H1 (cell line): ENCODE data around the gene FBXL16. TPM values are rescaled to one million over a fixed set of nuclear protein-coding genes. Genes with fewer than 3 reads are reported as not detected.

Source experiments
- CTCF ChIA-PET: fragments of 300-600 bp; sonication (Branson Sonifier 250); formaldehyde crosslinking; loops from one replicate; lab custom pipeline; 2021; ENCODE audit not compliant: partially characterized antibody; lab: Charles Lee
- POLR2A ChIA-PET: fragments of 300-600 bp; sonication (Branson Sonifier 250); formaldehyde crosslinking; loops from one replicate; lab custom pipeline; 2021; ENCODE audit warnings: inconsistent platforms; ENCODE audit not compliant: partially characterized antibody; lab: Charles Lee
- DNase-seq, 2 experiments: peaks; one replicate each; pipeline versions ENCODE4 v3.0.0 to v3.0.0-alpha.2; 2010 to 2022; ENCODE audit warnings: low spot score in 2 of 2, low read depth in 1 of 2, mixed read lengths in 1 of 2
- FAIRE-seq: peaks from 2 replicates; lab custom pipeline; 2011; peaks lifted over from hg19 to GRCh38; lab: Jason Lieb, UNC
- H2AFZ ChIP-seq: 2 replicates; pipeline ENCODE4 v1.8.1; 2012; ENCODE audit warnings: low read length, inconsistent platforms
- H2AK5ac ChIP-seq: 2 replicates; pipeline ENCODE4 v1.6.1; 2013; ENCODE audit warnings: low read depth, low read length
- H2BK120ac ChIP-seq: replicated peaks from 2 replicates; pipeline ENCODE3; 2013; ENCODE audit warnings: low read depth, low read length, inconsistent platforms
- H2BK12ac ChIP-seq: 2 replicates; pipeline ENCODE4 v1.6.1; 2013; ENCODE audit warnings: low read depth, low read length
- H2BK15ac ChIP-seq: 2 replicates; pipeline ENCODE4 v1.6.1; 2013; ENCODE audit warnings: low read length
- H2BK20ac ChIP-seq: 2 replicates; pipeline ENCODE4 v1.6.1; 2013; ENCODE audit warnings: low read length
- H2BK5ac ChIP-seq: 2 replicates; pipeline ENCODE4 v1.6.1; 2013; ENCODE audit warnings: low read depth, low read length
- H3K14ac ChIP-seq: 2 replicates; pipeline ENCODE4 v1.6.1; 2013; ENCODE audit warnings: inconsistent platforms; ENCODE audit not compliant: insufficient read length
- H3K18ac ChIP-seq: 2 replicates; pipeline ENCODE4 v1.6.1; 2013; ENCODE audit warnings: low read length; ENCODE audit errors: extremely low read depth
- H3K23ac ChIP-seq: 2 replicates; pipeline ENCODE4 v1.6.1; 2013; ENCODE audit warnings: inconsistent platforms; ENCODE audit not compliant: insufficient read length
- H3K23me2 ChIP-seq: 2 replicates; pipeline ENCODE4 v1.6.1; 2013; ENCODE audit warnings: low read depth, low read length
- H3K27ac ChIP-seq: 2 replicates; pipeline ENCODE4 v1.6.1; 2011; ENCODE audit warnings: low read depth, low read length, inconsistent platforms
- H3K27me3 ChIP-seq, 4 experiments: replicated peaks in 1 of 4; 1 replicate in 1 of 4; 2 replicates in 3 of 4; pipeline versions ENCODE4 v1.6.1 to v1.8.1; 2011 to 2013; ENCODE audit warnings: low read length in 3 of 4, mild to moderate bottlenecking in 3 of 4, inconsistent platforms in 2 of 4, mixed read lengths in 2 of 4, moderate library complexity in 1 of 4; ENCODE audit not compliant: control insufficient read depth in 3 of 4, insufficient read depth in 3 of 4; ENCODE audit errors: extremely low read depth in 1 of 4
- H3K36me3 ChIP-seq, 4 experiments: 2 replicates each; pipeline versions ENCODE4 v1.6.1 to v1.8.1; 2011 to 2013; ENCODE audit warnings: mild to moderate bottlenecking in 4 of 4, low read length in 3 of 4, moderate library complexity in 2 of 4, control low read depth in 1 of 4, inconsistent platforms in 1 of 4; ENCODE audit not compliant: insufficient read depth in 4 of 4, control insufficient read depth in 2 of 4
- H3K4ac ChIP-seq: replicated peaks from 2 replicates; pipeline ENCODE3; 2013; ENCODE audit warnings: low read length, low read depth, mixed read lengths, inconsistent platforms; ENCODE audit not compliant: insufficient read length
- H3K4me1 ChIP-seq, 4 experiments: replicated peaks in 1 of 4; 1 replicate in 1 of 4; 2 replicates in 3 of 4; pipeline versions ENCODE4 v1.6.1 to v1.8.1; 2011 to 2013; ENCODE audit warnings: low read length in 3 of 4, inconsistent platforms in 2 of 4, mixed read lengths in 1 of 4; ENCODE audit not compliant: insufficient read depth in 4 of 4, control insufficient read depth in 3 of 4
- H3K4me2 ChIP-seq, 2 experiments: 2 replicates each; pipeline versions ENCODE4 v1.6.1 to v1.8.1; 2011 to 2013; ENCODE audit warnings: low read depth in 2 of 2, low read length in 2 of 2, control low read depth in 1 of 2, inconsistent platforms in 1 of 2, mild to moderate bottlenecking in 1 of 2; ENCODE audit not compliant: insufficient read depth in 1 of 2
- H3K4me3 ChIP-seq, 4 experiments: fragments of 200-600, 300-600 bp in 1 of 4; sonication (generic), shearing (Covaris generic), sonication (Bioruptor Twin) in 1 of 4; 2 replicates each; pipeline versions ENCODE4 v1.5.1 to v1.8.1; 2011 to 2016; ENCODE audit warnings: low read length in 4 of 4, low read depth in 3 of 4, control low read depth in 2 of 4, inconsistent platforms in 2 of 4, mild to moderate bottlenecking in 2 of 4, mixed read lengths in 1 of 4, moderate library complexity in 1 of 4; ENCODE audit not compliant: insufficient read depth in 2 of 4; ENCODE audit errors: extremely low read depth in 1 of 4
- H3K56ac ChIP-seq: replicated peaks from 2 replicates; pipeline ENCODE3; 2013; ENCODE audit warnings: low read depth, mild to moderate bottlenecking, mixed read lengths, low read length, inconsistent platforms; ENCODE audit not compliant: insufficient read length
- H3K79me1 ChIP-seq: 2 replicates; pipeline ENCODE4 v1.6.1; 2013; ENCODE audit warnings: low read depth, low read length, control low read depth
- H3K79me2 ChIP-seq, 2 experiments: 2 replicates each; pipeline versions ENCODE4 v1.6.1 to v1.8.1; 2012 to 2013; ENCODE audit warnings: low read length in 2 of 2, mild to moderate bottlenecking in 2 of 2, inconsistent platforms in 1 of 2; ENCODE audit not compliant: insufficient read depth in 2 of 2, control insufficient read depth in 1 of 2
- H3K9ac ChIP-seq, 4 experiments: replicated peaks in 1 of 4; 1 replicate in 1 of 4; 2 replicates in 3 of 4; pipeline versions ENCODE4 v1.6.1 to v1.8.1; 2011 to 2013; ENCODE audit warnings: low read depth in 3 of 4, low read length in 3 of 4, control low read depth in 2 of 4, mild to moderate bottlenecking in 2 of 4, moderate library complexity in 2 of 4, inconsistent platforms in 1 of 4; ENCODE audit errors: extremely low read depth in 1 of 4
- H3K9me3 ChIP-seq, 2 experiments: 2 replicates each; pipeline versions ENCODE4 v1.6.1 to v1.8.1; 2012 to 2013; ENCODE audit warnings: mild to moderate bottlenecking in 2 of 2, moderate library complexity in 2 of 2, control low read depth in 1 of 2, inconsistent platforms in 1 of 2, low read depth in 1 of 2, low read length in 1 of 2, mixed read lengths in 1 of 2; ENCODE audit not compliant: insufficient read depth in 2 of 2
- H4K20me1 ChIP-seq, 2 experiments: replicated peaks in 1 of 2; 2 replicates each; pipeline versions ENCODE3 to v1.8.1; 2011 to 2013; ENCODE audit warnings: inconsistent platforms in 2 of 2, low read length in 2 of 2, mild to moderate bottlenecking in 1 of 2; ENCODE audit not compliant: insufficient read depth in 2 of 2, control insufficient read depth in 1 of 2
- H4K5ac ChIP-seq: 2 replicates; pipeline ENCODE4 v1.6.1; 2013; ENCODE audit warnings: low read length, low read depth, mixed read lengths, inconsistent platforms; ENCODE audit not compliant: insufficient read length
- H4K8ac ChIP-seq: 2 replicates; pipeline ENCODE4 v1.8.0; 2013; ENCODE audit warnings: mild to moderate bottlenecking, moderate library complexity, low read length, inconsistent platforms; ENCODE audit not compliant: insufficient read depth; ENCODE audit errors: extremely low read depth
- H4K91ac ChIP-seq: replicated peaks from 2 replicates; pipeline ENCODE3; 2013; ENCODE audit warnings: low read length, mixed read lengths, inconsistent platforms; ENCODE audit not compliant: insufficient read length
- BRCA1 ChIP-seq: IDR thresholded peaks from 2 replicates; pipeline ENCODE4 v1.6.1; 2012; ENCODE audit warnings: low read depth, low read length, improper control_type of control experiment
- CEBPB ChIP-seq: IDR thresholded peaks from 2 replicates; pipeline ENCODE4 v1.6.1; 2012; ENCODE audit warnings: low read depth, low read length
- E2F6 ChIP-seq: IDR thresholded peaks from 2 replicates; pipeline ENCODE4 v1.6.1; 2012; ENCODE audit warnings: inconsistent platforms
- EZH2 ChIP-seq: fragments of 200-600 bp; sonication (generic); IDR thresholded peaks from 2 replicates; pipeline ENCODE4 v1.7.1; 2012; ENCODE audit warnings: low read depth, mild to moderate bottlenecking, moderate library complexity, low read length, inconsistent platforms; ENCODE audit not compliant: severe bottlenecking
- GTF2F1 ChIP-seq: IDR thresholded peaks from 2 replicates; pipeline ENCODE4 v1.6.1; 2012; ENCODE audit warnings: low read depth, low read length, improper control_type of control experiment, borderline replicate concordance
- HDAC6 ChIP-seq: IDR thresholded peaks from one replicate; pipeline ENCODE4 v1.7.1; 2012; ENCODE audit warnings: low read depth, mild to moderate bottlenecking, inconsistent platforms, low read length, moderate library complexity
- JUND ChIP-seq: IDR thresholded peaks from 2 replicates; pipeline ENCODE4 v1.6.1; 2011; ENCODE audit warnings: mild to moderate bottlenecking, improper control_type of control experiment, low read length
- NANOG ChIP-seq: IDR thresholded peaks from 2 replicates; pipeline ENCODE4 v1.6.1; 2011; ENCODE audit warnings: low read length, low read depth, mild to moderate bottlenecking, inconsistent platforms; ENCODE audit not compliant: insufficient read depth, poor library complexity, severe bottlenecking
- RBBP5 ChIP-seq: IDR thresholded peaks from 2 replicates; pipeline ENCODE4 v1.7.1; 2012; ENCODE audit warnings: low read depth, mild to moderate bottlenecking, inconsistent platforms, low read length, moderate library complexity, borderline replicate concordance
- RXRA ChIP-seq: IDR thresholded peaks from 2 replicates; pipeline ENCODE4 v1.6.1; 2011; ENCODE audit warnings: low read depth, mild to moderate bottlenecking, low read length, moderate library complexity; ENCODE audit not compliant: insufficient read depth
- SIRT6 ChIP-seq: IDR thresholded peaks from one replicate; pipeline ENCODE4 v1.7.1; 2012; ENCODE audit warnings: low read length, inconsistent platforms
- WGBS, 2 experiments: shearing (Covaris generic) in 1 of 2; methylation state at CpG; one replicate each; pipeline versions ENCODE4 v1.1.6 to v1.1.7; 2013 to 2015; ENCODE audit warnings: low lambda C conversion rate in 2 of 2, mixed read lengths in 2 of 2, inconsistent platforms in 1 of 2, low coverage in 1 of 2, missing lambda C conversion rate in 1 of 2; ENCODE audit not compliant: insufficient replicate concordance in 2 of 2, insufficient coverage in 1 of 2, insufficient read length in 1 of 2; ENCODE audit errors: extremely low coverage in 1 of 2, missing lambda C conversion rate in 1 of 2; 5-methylcytosine and 5-hydroxymethylcytosine counted together
- polyA plus RNA-seq, 7 experiments: library from polyadenylated mRNA; depleted of rRNA in 3 of 7; stranded (reverse) in 5 of 7; unstranded in 2 of 7; fragments of >200 nt in 5 of 7; fragments of 200-250 nt in 2 of 7; gene quantifications; 1 replicate in 5 of 7; 2 replicates in 1 of 7; 4 replicates in 1 of 7; pipeline versions ENCODE4 v1.2.1 to v1.2.3, GENCODE V29; 2011 to 2013; ENCODE audit warnings: missing spikeins in 2 of 7, mixed read lengths in 2 of 7
- total RNA-seq: library from RNA; stranded (reverse); fragmentation: NEBNext Ultra II Directional; extraction: Animal tissue kit (Norgen Biotek cat#: 25700); gene quantifications from 2 replicates; pipeline ENCODE4 v1.2.1, GENCODE V29; 2021

FBXL16 gene
- total and polyA plus RNA-seq, 2 of the 8 experiments (the other 6 are each of a cell fraction or from before 2014, with no cell fraction given) = 12.5 to 12.8 TPM

DNA sequence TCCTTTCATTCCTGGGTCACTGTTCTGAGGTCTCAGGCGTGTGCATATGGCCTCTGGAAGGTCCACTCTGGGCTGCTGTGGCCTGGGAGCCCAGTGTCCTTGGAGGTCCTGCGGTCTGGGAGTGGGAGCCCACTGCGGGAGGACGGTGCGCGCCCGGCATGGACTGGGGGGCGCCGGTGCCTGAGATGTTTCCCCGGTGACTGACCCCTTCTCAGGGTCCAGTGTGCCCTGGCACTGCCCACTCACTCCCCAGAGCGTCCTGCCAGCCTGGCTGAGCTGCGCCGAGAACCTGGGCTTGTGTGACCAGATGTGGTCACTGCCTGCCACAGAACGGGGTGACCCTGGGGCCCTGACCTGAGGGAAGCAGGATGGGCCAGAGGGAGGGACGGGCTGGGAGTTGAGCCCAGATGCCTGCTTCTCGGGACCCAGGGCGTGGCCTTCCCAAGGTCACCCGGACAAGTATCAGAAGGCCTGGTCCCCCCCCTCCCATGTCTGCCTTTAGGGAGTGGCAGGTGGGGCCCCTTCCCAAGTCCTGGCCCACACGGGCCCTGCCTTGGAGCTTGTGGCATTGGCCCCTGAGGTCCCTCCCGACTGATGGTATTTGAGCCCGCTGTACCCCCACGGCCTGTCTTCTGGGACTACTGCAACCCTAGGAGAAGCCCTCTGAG lies 31.3 kb downstream of the FBXL16 start:
- Histone ChIP-seq H2BK15ac (no peak overlapping the region), H3K79me1 (peaks cover 3% of the 10 kb centered on the region), H3K4ac (no peak overlapping the region), H2AFZ (no peak overlapping the region), H3K36me3 (peaks cover 14 to 44% (median 32%) of the 10 kb centered on the region in 4 experiments), H3K9me3 (no peaks in the 10 kb centered on the region), H4K91ac (no peak overlapping the region), H3K56ac (no peak overlapping the region), H3K14ac (no peak overlapping the region), H3K23ac (no peak overlapping the region), H3K79me2 (peaks cover 0 to 2% of the 10 kb centered on the region in 2 experiments; a peak in 1 of 4 replicates), H3K27me3 (peaks cover 0 to 2% (median 0%) of the 10 kb centered on the region in 4 experiments; a peak in 2 of 7 replicates), H4K20me1 (peaks cover 5 to 27% of the 10 kb centered on the region in 2 experiments), H2BK120ac (no peak overlapping the region), H2BK20ac (no peak overlapping the region), H3K4me3 (peak overlapping the region in 2 of 4 experiments; percentile 56 to 74; a peak in 3 of 8 replicates), H3K27ac (no peak overlapping the region), H3K23me2 (peaks cover 7% of the 10 kb centered on the region), H3K18ac (peak overlapping the region; percentile 60; the same call in 1 of the 2 replicates), H3K4me1 (peaks cover 0 to 28% (median 22%) of the 10 kb centered on the region in 4 experiments; a peak in 6 of 7 replicates), H2BK12ac (no peak overlapping the region), H4K5ac (no peak overlapping the region), H4K8ac (no peak overlapping the region; the same call in 1 of the 2 replicates), H2AK5ac (no peak overlapping the region), H2BK5ac (peak overlapping the region; percentile 56; the same call in 1 of the 2 replicates), H3K4me2 (peak overlapping the region; percentile 79 to 99), H3K9ac (no peak overlapping the region)
- CTCF ChIA-PET = interaction anchor here (0.9 to 12.0 kb wide), 7 partner anchors 14 to 111 kb away, joined by 3 to 75 read pairs (median 3); partner anchors contain the start of gene WDR24
- 88% methylated on average over 21 of the region's 22 CpGs; no CpG with 5 or more reads in 1 of the 2 experiments for WGBS, 2 experiments
- DNase-seq (peak in 1 of 2 experiments; percentile 55), FAIRE-seq (no peak)
- POLR2A ChIA-PET = interaction anchor here (1.2 to 17.4 kb wide), 16 partner anchors 4 to 121 kb away, joined by 3 to 214 read pairs (median 6); partner anchors contain the start of genes CCDC78, JMJD8, METRN and METTL26
- TF ChIP-seq SIRT6 = no peak
- TF ChIP-seq HDAC6 = no peak
- TF ChIP-seq RXRA = no peak
- no peak for TF ChIP-seq NANOG
- no peak for TF ChIP-seq BRCA1
- TF ChIP-seq CEBPB = no peak
- TF ChIP-seq EZH2 = no peak
- no peak for TF ChIP-seq E2F6
- no peak for TF ChIP-seq JUND
- no peak for TF ChIP-seq GTF2F1
- TF ChIP-seq RBBP5 = no peak
